Activated B cell treated with CpG ODN at 0.5 μM for 24 hours (primary cell): ENCODE data around the gene TEAD3. TPM values are rescaled to one million over a fixed set of nuclear protein-coding genes. Genes with fewer than 3 reads are reported as not detected.

Experiments used
- ATAC-seq: fragments of 200-7000 bp; cut with Tn5 transposase; one replicate; pipeline ENCODE4 v1.10.0; 2021; ENCODE audit warnings: low read depth, mild to moderate bottlenecking, moderate library complexity
- CTCF ChIA-PET: fragments of 350-600 bp; sonication (Branson Sonifier 250); formaldehyde crosslinking; loops from one replicate; lab custom pipeline; 2021; ENCODE audit warnings: antibody characterized with exemption; lab: Charles Lee
- POLR2A ChIA-PET: fragments of 350-600 bp; sonication (Branson Sonifier 250); formaldehyde crosslinking; loops from one replicate; lab custom pipeline; 2021; ENCODE audit warnings: antibody characterized with exemption; lab: Charles Lee
- DNase-seq: peaks from one replicate; pipeline ENCODE4 v3.0.0; 2022
- H3K27ac Mint-ChIP-seq: one replicate; pipeline ENCODE4 v1.8.0; 2020; ENCODE audit warnings: mixed read lengths
- H3K27me3 Mint-ChIP-seq: one replicate; pipeline ENCODE4 v1.8.0; 2021; ENCODE audit warnings: mixed read lengths
- H3K36me3 Mint-ChIP-seq: one replicate; pipeline ENCODE4 v1.8.0; 2021; ENCODE audit warnings: low read depth, mixed read lengths
- H3K4me1 Mint-ChIP-seq: one replicate; pipeline ENCODE4 v1.8.0; 2021; ENCODE audit warnings: mixed read lengths
- H3K4me3 Mint-ChIP-seq: one replicate; pipeline ENCODE4 v1.8.0; 2020; ENCODE audit warnings: mild to moderate bottlenecking, mixed read lengths
- H3K9me3 Mint-ChIP-seq: one replicate; pipeline ENCODE4 v1.8.0; 2020; ENCODE audit warnings: mixed read lengths
- intact Hi-C: fragments of 100-400 bp; cut with micrococcal nuclease; formaldehyde crosslinking; loops from one replicate; pipeline ENCODE4 v1.15.1; 2024
- total RNA-seq: library from RNA; stranded (reverse); gene quantifications from 2 replicates; pipeline ENCODE4 v1.2.3, GENCODE V29; 2022
- TF ChIP-seq, protein P1 (sequence below): fragments of 200-600 bp; IDR thresholded peaks from one replicate; pipeline ENCODE4 v1.8.0; 2022; ENCODE audit warnings: antibody characterized with exemption, mild to moderate bottlenecking

TEAD3 gene
- total RNA-seq, 1 donor from 2014 or later: 0.13 TPM

DNA sequence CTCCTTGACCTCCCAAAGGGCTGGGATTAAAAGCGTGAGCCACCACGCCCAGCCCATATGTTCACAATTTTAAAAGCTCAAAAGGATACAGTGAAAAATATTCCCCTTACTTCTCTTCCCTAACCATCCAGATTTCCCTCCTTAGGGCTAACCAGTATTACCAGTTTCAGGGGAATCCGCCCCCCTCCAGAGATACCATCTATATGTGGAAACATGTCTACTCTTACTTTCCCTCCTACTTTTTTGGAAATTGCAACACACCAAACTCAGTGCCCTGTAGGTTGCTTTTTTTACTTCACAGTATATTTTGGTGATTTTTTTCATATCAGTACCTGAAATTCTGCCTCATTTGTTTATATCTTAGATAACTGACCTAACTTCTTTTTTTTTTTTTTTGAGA is 35.6 kb downstream of the TEAD3 start:
- ATAC-seq: no peak
- DNase-seq: no peak
- intact Hi-C loops: no loop called here
- no peaks in the 10 kb centered on the region for H3K4me1 Mint-ChIP-seq
- H3K36me3 Mint-ChIP-seq: peaks cover 51% of the 10 kb centered on the region
- H3K4me3 Mint-ChIP-seq: no peak overlapping the region
- ChIA-PET POLR2A (interaction anchor here (0.5 kb wide), 1 partner anchor 652 kb away, joined by 9 read pairs; no protein-coding TSS in a partner anchor), CTCF (no interaction called here)
- TF ChIP-seq, protein P1, sequence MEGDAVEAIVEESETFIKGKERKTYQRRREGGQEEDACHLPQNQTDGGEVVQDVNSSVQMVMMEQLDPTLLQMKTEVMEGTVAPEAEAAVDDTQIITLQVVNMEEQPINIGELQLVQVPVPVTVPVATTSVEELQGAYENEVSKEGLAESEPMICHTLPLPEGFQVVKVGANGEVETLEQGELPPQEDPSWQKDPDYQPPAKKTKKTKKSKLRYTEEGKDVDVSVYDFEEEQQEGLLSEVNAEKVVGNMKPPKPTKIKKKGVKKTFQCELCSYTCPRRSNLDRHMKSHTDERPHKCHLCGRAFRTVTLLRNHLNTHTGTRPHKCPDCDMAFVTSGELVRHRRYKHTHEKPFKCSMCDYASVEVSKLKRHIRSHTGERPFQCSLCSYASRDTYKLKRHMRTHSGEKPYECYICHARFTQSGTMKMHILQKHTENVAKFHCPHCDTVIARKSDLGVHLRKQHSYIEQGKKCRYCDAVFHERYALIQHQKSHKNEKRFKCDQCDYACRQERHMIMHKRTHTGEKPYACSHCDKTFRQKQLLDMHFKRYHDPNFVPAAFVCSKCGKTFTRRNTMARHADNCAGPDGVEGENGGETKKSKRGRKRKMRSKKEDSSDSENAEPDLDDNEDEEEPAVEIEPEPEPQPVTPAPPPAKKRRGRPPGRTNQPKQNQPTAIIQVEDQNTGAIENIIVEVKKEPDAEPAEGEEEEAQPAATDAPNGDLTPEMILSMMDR: no peak
- no peaks in the 10 kb centered on the region for H3K27me3 Mint-ChIP-seq
- no peaks in the 10 kb centered on the region for H3K9me3 Mint-ChIP-seq
- H3K27ac Mint-ChIP-seq: no peak overlapping the region

DNA sequence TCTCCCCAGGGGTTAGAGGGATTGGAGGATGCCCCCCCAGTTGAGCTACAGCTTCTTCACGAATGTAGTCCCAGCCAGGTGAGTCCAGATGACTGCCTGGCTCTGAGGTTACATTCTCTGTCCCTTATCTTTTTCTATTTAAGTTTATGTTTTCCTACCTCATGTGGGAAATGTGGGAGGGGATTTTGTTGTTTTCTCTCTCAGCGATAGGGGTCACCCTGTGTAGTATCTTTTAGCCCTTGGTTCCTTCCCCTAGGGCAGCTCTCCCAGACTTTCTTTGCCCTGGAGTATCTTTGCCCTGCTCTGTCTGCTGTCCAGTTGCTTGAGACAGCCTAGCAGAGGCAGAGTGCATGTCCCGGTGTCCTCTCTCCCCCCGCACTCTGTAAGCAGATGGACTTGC is 39.0 kb downstream of the TEAD3 start:
- Mint-ChIP-seq H3K4me1 (peaks cover 11% of the 10 kb centered on the region), H3K36me3 (peaks cover 45% of the 10 kb centered on the region)
- POLR2A ChIA-PET: interaction anchor here (0.6 kb wide), 1 partner anchor 109 kb away, joined by 5 read pairs; no protein-coding TSS in a partner anchor

DNA sequence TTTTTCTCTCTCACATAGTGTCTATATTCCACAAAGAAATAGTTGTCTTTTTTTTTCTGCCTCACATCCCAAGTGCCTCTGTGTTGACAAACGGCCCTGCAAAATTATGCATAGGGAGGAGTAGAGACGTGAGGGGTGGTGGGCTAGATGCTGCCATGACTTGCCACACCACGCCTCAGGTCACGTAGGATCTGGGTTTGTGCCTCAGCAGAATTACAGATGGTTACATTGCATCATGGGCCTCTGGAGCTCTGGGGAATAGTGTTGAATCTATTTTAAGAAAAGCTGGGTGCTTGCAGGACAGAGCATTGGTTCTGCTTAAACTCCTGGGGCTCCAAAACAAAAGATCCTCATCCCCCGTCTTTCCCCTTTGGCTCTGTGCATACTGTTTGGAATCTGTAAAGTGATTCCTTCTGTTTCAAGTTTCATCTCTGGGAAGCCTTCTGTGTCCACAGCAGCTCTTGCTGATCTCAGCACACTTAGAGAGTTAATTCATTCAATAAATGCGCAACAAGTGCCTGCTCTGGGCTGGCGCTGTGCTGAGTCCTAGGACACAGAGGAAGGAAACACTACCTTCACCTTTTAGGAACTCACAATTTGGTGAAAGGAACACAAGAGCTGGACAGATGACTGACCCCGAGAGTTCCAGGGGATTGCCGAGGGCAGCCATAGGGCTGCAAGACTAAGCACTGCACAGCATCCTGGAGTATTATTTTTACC is 42.3 kb downstream of the TEAD3 start:
- Mint-ChIP-seq H3K4me1 (peaks cover 23% of the 10 kb centered on the region), H3K36me3 (peaks cover 25% of the 10 kb centered on the region), H3K27me3 (no peaks in the 10 kb centered on the region), H3K4me3 (peak overlapping the region; percentile 9), H3K27ac (no peak overlapping the region), H3K9me3 (no peaks in the 10 kb centered on the region)
- no peak for ATAC-seq
- TF ChIP-seq, protein P1: no peak
- POLR2A ChIA-PET: interaction anchor here (1.5 kb wide), 1 partner anchor 13 kb away, joined by 5 read pairs; the partner anchor contains the start of gene RPL10A
- intact Hi-C loops: no loop called here
- no peak for DNase-seq
- CTCF ChIA-PET: interaction anchor here (1.0 to 1.9 kb wide), 3 partner anchors 13 to 127 kb away, joined by 3 to 5 read pairs (median 4); partner anchors contain the start of genes PPARD and RPL10A

More for the DNA sequence above, 39.0 kb downstream of the TEAD3 start:
- Mint-ChIP-seq H3K9me3 (no peaks in the 10 kb centered on the region), H3K4me3 (no peak overlapping the region), H3K27ac (no peak overlapping the region), H3K27me3 (no peaks in the 10 kb centered on the region)
- TF ChIP-seq, protein P1: no peak
- CTCF ChIA-PET: interaction anchor here (1.2 kb wide), 1 partner anchor 114 kb away, joined by 3 read pairs; no protein-coding TSS in a partner anchor
- DNase-seq (no peak), ATAC-seq (no peak)
- intact Hi-C loops: no loop called here

DNA sequence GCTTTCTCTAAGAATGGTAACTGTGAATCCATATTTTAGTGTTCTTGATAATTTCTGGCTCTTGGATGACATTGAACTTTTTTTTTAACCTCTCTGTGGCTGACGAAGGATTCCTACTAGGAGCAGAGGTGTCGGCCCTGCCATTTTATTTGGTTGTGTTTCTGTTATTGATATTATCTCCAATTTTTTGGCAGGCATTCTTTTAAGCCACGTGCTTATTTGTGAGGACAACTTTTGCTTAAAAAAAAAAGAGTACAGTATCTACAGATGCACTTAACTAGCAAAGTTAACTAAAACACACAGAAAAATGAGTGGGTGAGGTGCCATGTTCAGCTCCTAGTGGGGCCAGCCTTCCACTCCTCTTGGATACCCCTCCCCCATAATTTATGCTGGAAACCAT is 43.6 kb downstream of the TEAD3 start:
- peaks cover 16% of the 10 kb centered on the region for H3K36me3 Mint-ChIP-seq
- ATAC-seq (no peak), DNase-seq (no peak)
- TF ChIP-seq, protein P1: no peak
- ChIA-PET CTCF (interaction anchor here (1.9 to 3.3 kb wide), 3 partner anchors 14 to 110 kb away, joined by 5 to 35 read pairs (median 15); partner anchors contain the start of genes PPARD and RPL10A), POLR2A (interaction anchor here (0.5 to 1.8 kb wide), 3 partner anchors 110 to 153 kb away, joined by 3 to 17 read pairs (median 5); partner anchors contain the start of gene PPARD)
- H3K9me3 Mint-ChIP-seq: no peaks in the 10 kb centered on the region
- no peaks in the 10 kb centered on the region for H3K27me3 Mint-ChIP-seq
- no peak overlapping the region for H3K27ac Mint-ChIP-seq
- peak overlapping the region; percentile 71 for H3K4me3 Mint-ChIP-seq
- H3K4me1 Mint-ChIP-seq: peaks cover 27% of the 10 kb centered on the region
- intact Hi-C loops: no loop called here
